Uterus (tissue), 4 donors: Measurements from ENCODE around the gene IGFN1. TPM values are rescaled to one million over a fixed set of nuclear protein-coding genes. Genes with fewer than 3 reads are reported as not detected.

Experiments
- DNase-seq, 2 donors: peaks; one replicate each; pipeline ENCODE4 v3.0.0-alpha.2; 2019 to 2020
- H3K27ac ChIP-seq, 2 donors: fragments of 200-600 bp; sonication (generic); 1 replicate in 1 of 2; 2 replicates in 1 of 2; pipeline ENCODE4 v1.5.1; 2016 to 2018
- H3K27me3 ChIP-seq, 2 donors: fragments of 200-600 bp; sonication (generic); one replicate each; pipeline ENCODE4 v1.5.1; 2018 to 2019; ENCODE audit warnings: control low read depth in 1 of 2
- H3K36me3 ChIP-seq, 2 donors: fragments of 200-600 bp; sonication (generic); one replicate each; pipeline ENCODE4 v1.5.1; 2019; ENCODE audit warnings: control low read depth in 1 of 2
- H3K4me1 ChIP-seq, 2 donors: fragments of 200-600 bp; sonication (generic); one replicate each; pipeline ENCODE4 v1.5.1; 2018 to 2019; ENCODE audit warnings: control low read depth in 1 of 2
- H3K4me3 ChIP-seq, 2 donors: fragments of 200-600 bp; sonication (generic); 1 replicate in 1 of 2; 2 replicates in 1 of 2; pipeline ENCODE4 v1.5.1; 2018 to 2019; ENCODE audit warnings: mild to moderate bottlenecking in 1 of 2
- H3K9me3 ChIP-seq, 2 donors: fragments of 200-600 bp; sonication (generic); one replicate each; pipeline ENCODE4 v1.5.1; 2019; ENCODE audit warnings: control low read depth in 1 of 2
- CTCF ChIP-seq, 4 experiments: fragments of 200-600 bp in 2 of 4; fragments of 450-650 bp in 2 of 4; sonication (generic) in 2 of 4; IDR thresholded peaks; one replicate each; pipeline ENCODE4 v1.5.1; 2016 to 2019; ENCODE audit warnings: antibody characterized with exemption in 4 of 4, mild to moderate bottlenecking in 2 of 4, moderate library complexity in 1 of 4
- POLR2A ChIP-seq, 2 donors: fragments of 450-650 bp; IDR thresholded peaks; one replicate each; pipeline ENCODE4 v1.6.1; 2016; ENCODE audit warnings: antibody characterized with exemption in 2 of 2, mild to moderate bottlenecking in 1 of 2, moderate library complexity in 1 of 2
- intact Hi-C: fragments of 100-400 bp; cut with DNase I; formaldehyde crosslinking; loops from one replicate; pipeline ENCODE4 v1.15.1; 2023; ENCODE audit warnings: low total_unique reads
- total RNA-seq, 4 donors: library from RNA; depleted of rRNA in 3 of 4; stranded (reverse); fragments of >200 nt in 3 of 4; gene quantifications; one replicate each; pipeline versions ENCODE4 v1.1.0 to v1.2.4, GENCODE V29; 2014 to 2023
- donor health status: DM: yes; HTN: yes; CAD: no.

IGFN1 gene
- total RNA-seq, 4 donors from 2014 or later = 0.51 to 5.4 (median 2.1) TPM; not detected in 1

DNA sequence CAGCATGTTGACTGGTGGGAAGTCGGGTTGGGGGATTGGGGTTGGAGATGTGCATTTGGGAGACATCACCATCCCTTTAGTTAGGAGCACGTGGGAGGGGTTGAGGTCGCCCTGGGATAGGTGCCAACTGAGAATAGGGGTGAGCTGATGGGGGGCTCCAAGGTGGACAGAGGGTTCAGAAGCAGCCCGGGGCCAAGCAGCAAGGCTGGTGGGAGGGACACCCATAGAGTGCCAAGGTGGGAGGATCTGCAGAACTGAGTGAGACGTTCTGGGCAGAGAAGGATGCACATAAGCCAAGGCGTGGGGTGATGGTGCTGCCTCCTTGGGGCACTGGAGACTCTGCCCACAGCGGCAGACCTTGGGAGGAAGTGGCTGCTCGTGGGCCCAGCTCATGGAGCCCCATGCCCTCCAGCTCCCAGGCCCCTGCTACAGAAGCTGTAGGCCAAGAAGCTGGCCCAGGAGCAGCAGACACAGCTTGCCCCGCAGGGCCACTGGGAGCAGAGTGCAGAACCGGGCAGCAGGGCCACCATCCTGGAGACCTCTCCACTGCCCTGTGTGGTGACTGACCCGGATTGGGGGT is 61.3 kb downstream of the IGFN1 start:
- no peaks in the 10 kb centered on the region for H3K4me1 ChIP-seq
- TF ChIP-seq POLR2A (IDR thresholded peaks at IDR 0.05) (no peak), CTCF (IDR thresholded peaks at IDR 0.05) (no peak)
- H3K4me3 ChIP-seq = no peak overlapping the region
- no peak overlapping the region for H3K27ac ChIP-seq
- H3K36me3 ChIP-seq = no peaks in the 10 kb centered on the region
- no peaks in the 10 kb centered on the region for H3K27me3 ChIP-seq
- DNase-seq = no peak
- no peaks in the 10 kb centered on the region for H3K9me3 ChIP-seq
- intact Hi-C loops = loop anchor here (10.0 kb wide), 1 partner anchor 113 kb away; no protein-coding TSS in a partner anchor

DNA sequence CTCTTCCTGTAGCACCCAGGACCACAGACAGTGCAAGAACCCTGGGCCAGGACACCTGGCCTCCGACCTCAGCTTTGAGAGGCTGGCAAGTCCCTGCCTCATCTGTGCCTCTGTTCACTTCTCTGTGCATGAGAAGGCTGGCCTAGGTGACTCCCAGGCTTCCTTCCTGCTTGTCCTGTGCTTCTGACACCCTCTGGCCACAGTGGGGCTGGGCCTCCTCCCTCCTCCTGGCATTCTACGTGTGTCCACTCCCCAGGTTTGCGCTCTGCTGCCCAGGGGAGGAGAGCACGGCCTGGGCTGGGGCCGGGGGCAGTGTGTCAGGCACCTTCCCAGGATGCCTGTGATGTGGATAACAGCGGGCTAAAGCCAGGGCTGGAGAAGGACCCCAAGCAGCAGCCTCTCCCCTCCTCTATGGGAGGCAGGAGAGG is 62.3 kb downstream of the IGFN1 start:
- intact Hi-C loops = loop anchor here (10.0 kb wide), 1 partner anchor 112 kb away; no protein-coding TSS in a partner anchor
- Histone ChIP-seq H3K36me3 (no peaks in the 10 kb centered on the region), H3K27ac (no peak overlapping the region), H3K4me1 (no peaks in the 10 kb centered on the region), H3K27me3 (no peaks in the 10 kb centered on the region), H3K9me3 (no peaks in the 10 kb centered on the region), H3K4me3 (no peak overlapping the region)
- DNase-seq = no peak
- no peak for TF ChIP-seq POLR2A (IDR thresholded peaks at IDR 0.05)
- TF ChIP-seq CTCF (IDR thresholded peaks at IDR 0.05) = no peak

- Histone ChIP-seq H3K9me3 (no peaks in the 10 kb centered on the region), H3K4me1 (no peaks in the 10 kb centered on the region), H3K4me3 (no peak overlapping the region), H3K27me3 (no peaks in the 10 kb centered on the region), H3K36me3 (no peaks in the 10 kb centered on the region), H3K27ac (no peak overlapping the region)
- no peak for DNase-seq
- intact Hi-C loops = loop anchor here (10.0 kb wide), 1 partner anchor 111 kb away; no protein-coding TSS in a partner anchor
- TF ChIP-seq POLR2A (IDR thresholded peaks at IDR 0.05) = no peak
- TF ChIP-seq CTCF (IDR thresholded peaks at IDR 0.05) = no peak
Observed at GRCh38 chr1:201253411-201253810, 62.8 kb downstream of the IGFN1 start.

DNA sequence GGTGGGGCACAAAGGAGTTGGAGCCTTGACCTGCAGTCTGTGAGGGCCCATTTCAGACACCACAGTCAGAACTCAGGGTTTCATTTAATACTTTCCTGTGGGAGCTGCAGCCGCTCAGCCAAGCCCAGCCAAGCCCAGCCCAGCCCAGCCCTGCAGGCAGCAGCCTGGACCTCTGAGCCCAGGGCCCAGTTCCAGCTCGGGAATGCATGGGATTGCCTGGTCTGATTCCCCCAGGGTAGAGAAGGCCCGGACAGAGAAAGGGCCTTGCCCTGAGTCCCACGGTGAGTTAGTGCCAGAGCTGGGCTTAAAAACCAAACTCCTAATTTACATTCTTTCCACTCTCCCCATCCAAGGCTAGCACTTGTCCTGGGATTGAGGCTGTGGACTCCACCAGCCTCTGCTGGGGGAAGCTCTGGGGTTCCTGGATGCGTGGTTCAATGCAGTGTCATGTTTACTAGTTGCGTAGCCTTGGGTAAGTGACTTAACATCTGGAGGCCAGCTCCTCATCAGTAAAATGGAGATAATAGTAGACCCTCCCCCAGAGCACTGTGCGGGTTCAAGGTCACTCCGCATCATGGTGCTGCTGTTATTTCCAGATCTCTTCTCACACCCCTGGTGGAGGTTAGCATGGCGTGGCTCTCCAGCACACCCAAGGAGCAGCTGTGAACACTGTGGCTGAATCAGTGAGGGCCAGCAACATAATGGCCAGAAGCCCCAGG is 63.4 kb downstream of the IGFN1 start:
- DNase-seq = no peak
- Histone ChIP-seq H3K9me3 (no peaks in the 10 kb centered on the region), H3K36me3 (no peaks in the 10 kb centered on the region), H3K4me1 (no peaks in the 10 kb centered on the region), H3K27ac (no peak overlapping the region), H3K4me3 (no peak overlapping the region), H3K27me3 (no peaks in the 10 kb centered on the region)
- intact Hi-C loops = loop anchor here (10.0 kb wide), 1 partner anchor 111 kb away; no protein-coding TSS in a partner anchor
- TF ChIP-seq POLR2A (IDR thresholded peaks at IDR 0.05) = no peak
- no peak for TF ChIP-seq CTCF (IDR thresholded peaks at IDR 0.05)
